Keratinocyte (primary cell): ENCODE data around the gene CHI3L1.

Source experiments
- EZH2 ChIP-seq: IDR thresholded peaks from one replicate; pipeline ENCODE4 v1.6.1; 2012; ENCODE audit warnings: inconsistent platforms, mild to moderate bottlenecking, low read length, moderate library complexity
- TF ChIP-seq, protein P1 (sequence below), 3 experiments: IDR thresholded peaks in 1 of 3; conservative IDR thresholded peaks in 1 of 3; optimal IDR thresholded peaks in 1 of 3; 2 replicates in 2 of 3; 3 replicates in 1 of 3; pipeline versions ENCODE3 to v1.5.1; 2011; ENCODE audit warnings: low read length in 3 of 3, mild to moderate bottlenecking in 3 of 3, moderate library complexity in 2 of 3, control low read depth in 1 of 3, inconsistent platforms in 1 of 3; ENCODE audit not compliant: insufficient read depth in 2 of 3; ENCODE audit errors: extremely low read depth in 1 of 3

DNA sequence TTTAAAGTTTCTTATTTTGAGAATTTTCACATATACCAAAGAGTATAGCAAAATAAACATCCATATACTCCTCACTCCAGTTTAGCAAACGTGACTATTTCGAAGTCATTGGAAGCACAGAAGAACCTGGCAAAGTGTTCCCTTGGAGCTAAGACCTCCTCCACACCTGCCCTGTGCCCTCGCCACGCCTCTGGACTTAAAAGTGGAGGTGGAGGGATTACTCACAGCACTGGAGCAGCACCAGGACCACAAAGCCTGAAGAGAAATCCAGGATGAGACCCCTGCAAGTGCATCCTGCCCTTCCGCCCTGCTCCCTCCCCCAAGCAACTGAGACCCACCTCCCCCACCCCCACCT is 436 bp downstream of the CHI3L1 start:
- TF ChIP-seq EZH2 = no peak
- TF ChIP-seq, protein P1, sequence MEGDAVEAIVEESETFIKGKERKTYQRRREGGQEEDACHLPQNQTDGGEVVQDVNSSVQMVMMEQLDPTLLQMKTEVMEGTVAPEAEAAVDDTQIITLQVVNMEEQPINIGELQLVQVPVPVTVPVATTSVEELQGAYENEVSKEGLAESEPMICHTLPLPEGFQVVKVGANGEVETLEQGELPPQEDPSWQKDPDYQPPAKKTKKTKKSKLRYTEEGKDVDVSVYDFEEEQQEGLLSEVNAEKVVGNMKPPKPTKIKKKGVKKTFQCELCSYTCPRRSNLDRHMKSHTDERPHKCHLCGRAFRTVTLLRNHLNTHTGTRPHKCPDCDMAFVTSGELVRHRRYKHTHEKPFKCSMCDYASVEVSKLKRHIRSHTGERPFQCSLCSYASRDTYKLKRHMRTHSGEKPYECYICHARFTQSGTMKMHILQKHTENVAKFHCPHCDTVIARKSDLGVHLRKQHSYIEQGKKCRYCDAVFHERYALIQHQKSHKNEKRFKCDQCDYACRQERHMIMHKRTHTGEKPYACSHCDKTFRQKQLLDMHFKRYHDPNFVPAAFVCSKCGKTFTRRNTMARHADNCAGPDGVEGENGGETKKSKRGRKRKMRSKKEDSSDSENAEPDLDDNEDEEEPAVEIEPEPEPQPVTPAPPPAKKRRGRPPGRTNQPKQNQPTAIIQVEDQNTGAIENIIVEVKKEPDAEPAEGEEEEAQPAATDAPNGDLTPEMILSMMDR (optimal IDR thresholded peaks at IDR 0.05 in 1 of 3, IDR thresholded peaks at IDR 0.05 in 1 of 3, conservative IDR thresholded peaks at IDR 0.05 in 1 of 3; ENCODE audit: extremely low read depth in 1 of 3, insufficient read depth in 2 of 3, low read length in 3 of 3) = no peak
